ENCODE results near the gene FGFR1OP2. TPM values are rescaled to one million over a fixed set of nuclear protein-coding genes. Genes with fewer than 3 reads are reported as not detected.
"Not testable (repeated sequence)": the region's sequence is repeated elsewhere in the genome, so short reads cannot be mapped to it uniquely, and the experiment has no call there.

The FGFR1OP2 gene
- total RNA-seq, 1 donor = 47.8 TPM

GRCh38 chr12:26896913-26897312 is 41.4 kb upstream of the FGFR1OP2 start:
- H2AFZ ChIP-seq (ENCODE audit: low read length) = no peak overlapping the region
- H3K4me3 ChIP-seq (ENCODE audit: insufficient read depth, low read length) = no peak overlapping the region
- H3K27ac ChIP-seq (ENCODE audit: low read depth, low read length) = no peak overlapping the region
- DNase-seq (ENCODE audit: insufficient read length, low spot score, missing footprints) = no peak
- peaks cover 6% of the 10 kb centered on the region for H3K36me3 ChIP-seq (ENCODE audit: insufficient read depth, low read length)
- no peak for TF ChIP-seq CTCF (IDR thresholded peaks at IDR 0.05; ENCODE audit: extremely low read depth, low read depth, low read length)
- H4K20me1 ChIP-seq (ENCODE audit: insufficient read depth, low read length) = no peaks in the 10 kb centered on the region
- H3K9me3 ChIP-seq (ENCODE audit: low read depth, low read length) = no peaks in the 10 kb centered on the region
- H3K4me2 ChIP-seq (ENCODE audit: insufficient read depth, low read length) = no peak overlapping the region
- no peaks in the 10 kb centered on the region for H3K27me3 ChIP-seq (ENCODE audit: insufficient read depth, low read length)
- H3K79me2 ChIP-seq (ENCODE audit: insufficient read depth, low read length) = no peaks in the 10 kb centered on the region
- no peaks in the 10 kb centered on the region for H3K4me1 ChIP-seq (ENCODE audit: insufficient read depth, low read length)

- H3K9me3 ChIP-seq (ENCODE audit: low read depth, low read length); H3K4me1 ChIP-seq (ENCODE audit: insufficient read depth, low read length); H4K20me1 ChIP-seq (ENCODE audit: insufficient read depth, low read length); H2AFZ ChIP-seq (ENCODE audit: low read length); H3K27ac ChIP-seq (ENCODE audit: low read depth, low read length); DNase-seq (ENCODE audit: insufficient read length, low spot score, missing footprints); H3K27me3 ChIP-seq (ENCODE audit: insufficient read depth, low read length); H3K4me3 ChIP-seq (ENCODE audit: insufficient read depth, low read length); H3K4me2 ChIP-seq (ENCODE audit: insufficient read depth, low read length); H3K79me2 ChIP-seq (ENCODE audit: insufficient read depth, low read length): not testable (repeated sequence)
- peaks cover 23% of the 10 kb centered on the region for H3K36me3 ChIP-seq (ENCODE audit: insufficient read depth, low read length)
Observed at GRCh38 chr12:26903396-26903795, 34.9 kb upstream of the FGFR1OP2 start.

GRCh38 chr12:26906024-26906423 is 32.2 kb upstream of the FGFR1OP2 start:
- Histone ChIP-seq H3K79me2 (ENCODE audit: insufficient read depth, low read length) (no peaks in the 10 kb centered on the region), H2AFZ (ENCODE audit: low read length) (no peak overlapping the region), H3K27ac (ENCODE audit: low read depth, low read length) (no peak overlapping the region), H3K4me3 (ENCODE audit: insufficient read depth, low read length) (no peak overlapping the region), H3K4me1 (ENCODE audit: insufficient read depth, low read length) (no peaks in the 10 kb centered on the region), H3K36me3 (ENCODE audit: insufficient read depth, low read length) (peaks cover 33% of the 10 kb centered on the region), H3K27me3 (ENCODE audit: insufficient read depth, low read length) (no peaks in the 10 kb centered on the region), H3K4me2 (ENCODE audit: insufficient read depth, low read length) (no peak overlapping the region), H3K9me3 (ENCODE audit: low read depth, low read length) (no peaks in the 10 kb centered on the region), H4K20me1 (ENCODE audit: insufficient read depth, low read length) (no peaks in the 10 kb centered on the region)
- no peak for TF ChIP-seq CTCF (IDR thresholded peaks at IDR 0.05; ENCODE audit: extremely low read depth, low read depth, low read length)
- DNase-seq (ENCODE audit: insufficient read length, low spot score, missing footprints) = no peak

GRCh38 chr12:26906704-26907103 is 31.6 kb upstream of the FGFR1OP2 start:
- no peaks in the 10 kb centered on the region for H3K4me1 ChIP-seq (ENCODE audit: insufficient read depth, low read length)
- no peak overlapping the region for H3K4me3 ChIP-seq (ENCODE audit: insufficient read depth, low read length)
- no peak for DNase-seq (ENCODE audit: insufficient read length, low spot score, missing footprints)
- H3K4me2 ChIP-seq (ENCODE audit: insufficient read depth, low read length) = no peak overlapping the region
- no peak overlapping the region for H2AFZ ChIP-seq (ENCODE audit: low read length)
- TF ChIP-seq CTCF (IDR thresholded peaks at IDR 0.05; ENCODE audit: extremely low read depth, low read depth, low read length) = no peak
- H3K27me3 ChIP-seq (ENCODE audit: insufficient read depth, low read length) = no peaks in the 10 kb centered on the region
- no peaks in the 10 kb centered on the region for H3K79me2 ChIP-seq (ENCODE audit: insufficient read depth, low read length)
- H4K20me1 ChIP-seq (ENCODE audit: insufficient read depth, low read length) = no peaks in the 10 kb centered on the region
- no peaks in the 10 kb centered on the region for H3K9me3 ChIP-seq (ENCODE audit: low read depth, low read length)
- no peak overlapping the region for H3K27ac ChIP-seq (ENCODE audit: low read depth, low read length)
- peaks cover 35% of the 10 kb centered on the region for H3K36me3 ChIP-seq (ENCODE audit: insufficient read depth, low read length)
